ENCODE data around the gene GNG11.

Gene GNG11

GRCh38 chr7:93921607-93922566 is at the start of gene GNG11:
GNG11 (plus strand) TSS chr7:93921735; CDS start chr7:93922138, 403 bp downstream.
- DNase-seq (ENCODE audit: low spot score) = peak; percentile 88
- no peak for TF ChIP-seq CTCF (IDR thresholded peaks at IDR 0.05)
- Histone ChIP-seq H3K27ac (peak within 1 kb of the TSS; percentile 84 to 96), H3K4me3 (peak within 1 kb of the TSS; percentile 83)

- H3K27ac ChIP-seq = no peak overlapping the region
- H3K4me3 ChIP-seq = no peak overlapping the region
- no peak for TF ChIP-seq CTCF (IDR thresholded peaks at IDR 0.05)
- DNase-seq (ENCODE audit: low spot score) = no peak
These were observed 47.4 kb upstream of the GNG11 start for GRCh38 chr7:93873998-93874574.

- Histone ChIP-seq H3K4me3 (no peak overlapping the region), H3K27ac (no peak overlapping the region)
- no peak for DNase-seq (ENCODE audit: low spot score)
- no peak for TF ChIP-seq CTCF (IDR thresholded peaks at IDR 0.05)
These were observed 43.8 kb upstream of the GNG11 start for GRCh38 chr7:93877742-93878141.

- H3K27ac ChIP-seq = no peak overlapping the region
- no peak for TF ChIP-seq CTCF (IDR thresholded peaks at IDR 0.05)
- H3K4me3 ChIP-seq = no peak overlapping the region
- DNase-seq (ENCODE audit: low spot score) = no peak
These were observed 42.2 kb upstream of the GNG11 start for GRCh38 chr7:93879356-93879755.

- Histone ChIP-seq H3K4me3 (no peak overlapping the region), H3K27ac (no peak overlapping the region)
- no peak for TF ChIP-seq CTCF (IDR thresholded peaks at IDR 0.05)
- no peak for DNase-seq (ENCODE audit: low spot score)
These were observed 39.1 kb upstream of the GNG11 start for GRCh38 chr7:93882468-93882867.

- Histone ChIP-seq H3K27ac (no peak overlapping the region), H3K4me3 (no peak overlapping the region)
- DNase-seq (ENCODE audit: low spot score) = no peak
These were observed 38.2 kb upstream of the GNG11 start for GRCh38 chr7:93883078-93883916.

More at GRCh38 chr7:93883078-93883916, 38.2 kb upstream of the GNG11 start:
- no peak for TF ChIP-seq CTCF (IDR thresholded peaks at IDR 0.05)
